H7 (cell line): ENCODE measurements around the gene SH3BP1. TPM values are rescaled to one million over a fixed set of nuclear protein-coding genes. Genes with fewer than 3 reads are reported as not detected.

Experiments
- DNase-seq: peaks from one replicate; pipeline ENCODE4 v3.0.0; 2012
- H3K27me3 ChIP-seq: 2 replicates; pipeline ENCODE4 v1.6.0; 2011; ENCODE audit warnings: mild to moderate bottlenecking, low read length; ENCODE audit not compliant: control insufficient read depth, insufficient read depth
- H3K36me3 ChIP-seq: replicated peaks from 2 replicates; pipeline ENCODE4 v1.5.1; 2011; ENCODE audit warnings: low read length; ENCODE audit not compliant: control insufficient read depth, insufficient read depth
- H3K4me3 ChIP-seq: 2 replicates; pipeline ENCODE4 v1.5.1; 2011; ENCODE audit warnings: low read depth, mild to moderate bottlenecking, control low read depth, low read length, moderate library complexity; ENCODE audit not compliant: insufficient read depth
- total RNA-seq: library from RNA; depleted of rRNA; stranded (reverse); fragments of >200 nt; shearing (Covaris generic); gene quantifications from 2 replicates; pipeline ENCODE4 v1.2.3, GENCODE V29; 2014

Gene SH3BP1
- total RNA-seq, 1 experiment from 2014 or later, result 35.2 TPM

- DNase-seq, result no peak
- Histone ChIP-seq H3K27me3 (no peaks in the 10 kb centered on the region), H3K36me3 (peaks cover 4% of the 10 kb centered on the region), H3K4me3 (no peak overlapping the region)
Measured at GRCh38 chr22:37669586-37669985, 30.1 kb downstream of the SH3BP1 start.

- no peak overlapping the region for H3K4me3 ChIP-seq
- no peaks in the 10 kb centered on the region for H3K27me3 ChIP-seq
- no peaks in the 10 kb centered on the region for H3K36me3 ChIP-seq
- no peak for DNase-seq
Measured at GRCh38 chr22:37672206-37672919, 32.9 kb downstream of the SH3BP1 start.

- no peaks in the 10 kb centered on the region for H3K36me3 ChIP-seq
- H3K27me3 ChIP-seq, result no peaks in the 10 kb centered on the region
- H3K4me3 ChIP-seq, result no peak overlapping the region
- DNase-seq, result no peak
Measured at GRCh38 chr22:37672920-37673455, 33.5 kb downstream of the SH3BP1 start.

- Histone ChIP-seq H3K36me3 (no peaks in the 10 kb centered on the region), H3K27me3 (no peaks in the 10 kb centered on the region)
Measured at GRCh38 chr22:37674248-37674647, 34.8 kb downstream of the SH3BP1 start.

GRCh38 chr22:37674951-37675929, 35.8 kb downstream of the SH3BP1 start, which contains the start of gene LGALS1:
TSS of gene LGALS1 (plus strand) at chr22:37675636. CDS start at chr22:37675703, 67 bp downstream.
- peak within 1 kb of the TSS; percentile 48 for H3K4me3 ChIP-seq
- H3K36me3 ChIP-seq, result no peaks in the 10 kb centered on the region
- DNase-seq, result peak; percentile 94
- no peaks in the 10 kb centered on the region for H3K27me3 ChIP-seq

More at GRCh38 chr22:37674248-37674647, 34.8 kb downstream of the SH3BP1 start:
- DNase-seq, result no peak
- H3K4me3 ChIP-seq, result no peak overlapping the region

GRCh38 chr22:37675930-37676735, 36.7 kb downstream of the SH3BP1 start:
- no peaks in the 10 kb centered on the region for H3K36me3 ChIP-seq
- peak overlapping the region; percentile 48 for H3K4me3 ChIP-seq
- peak; percentile 59 for DNase-seq
- no peaks in the 10 kb centered on the region for H3K27me3 ChIP-seq

GRCh38 chr22:37676736-37677492, 37.4 kb downstream of the SH3BP1 start:
- peak; percentile 95 for DNase-seq
- H3K27me3 ChIP-seq, result no peaks in the 10 kb centered on the region
- H3K36me3 ChIP-seq, result no peaks in the 10 kb centered on the region
- peak overlapping the region; percentile 48 for H3K4me3 ChIP-seq

GRCh38 chr22:37677493-37677974, 38.1 kb downstream of the SH3BP1 start:
- no peaks in the 10 kb centered on the region for H3K27me3 ChIP-seq
- peak overlapping the region; percentile 20 for H3K4me3 ChIP-seq
- no peak for DNase-seq
- H3K36me3 ChIP-seq, result no peaks in the 10 kb centered on the region

- peak; percentile 33 for DNase-seq
- Histone ChIP-seq H3K36me3 (no peaks in the 10 kb centered on the region), H3K4me3 (no peak overlapping the region)
Measured at GRCh38 chr22:37678372-37678771, 38.9 kb downstream of the SH3BP1 start.

GRCh38 chr22:37679670-37680069, 40.2 kb downstream of the SH3BP1 start:
- no peak overlapping the region for H3K4me3 ChIP-seq
- no peak for DNase-seq
- H3K27me3 ChIP-seq, result no peaks in the 10 kb centered on the region
- no peaks in the 10 kb centered on the region for H3K36me3 ChIP-seq

More at GRCh38 chr22:37678372-37678771, 38.9 kb downstream of the SH3BP1 start:
- H3K27me3 ChIP-seq, result no peaks in the 10 kb centered on the region

GRCh38 chr22:37680191-37680851, 40.9 kb downstream of the SH3BP1 start:
- DNase-seq, result no peak
- no peaks in the 10 kb centered on the region for H3K36me3 ChIP-seq

GRCh38 chr22:37681001-37681424, 41.5 kb downstream of the SH3BP1 start:
- Histone ChIP-seq H3K27me3 (no peaks in the 10 kb centered on the region), H3K36me3 (no peaks in the 10 kb centered on the region), H3K4me3 (no peak overlapping the region)
- DNase-seq, result no peak

More at GRCh38 chr22:37680191-37680851, 40.9 kb downstream of the SH3BP1 start:
- H3K27me3 ChIP-seq, result no peaks in the 10 kb centered on the region
- no peak overlapping the region for H3K4me3 ChIP-seq

GRCh38 chr22:37681556-37682049, 42.1 kb downstream of the SH3BP1 start:
- no peak overlapping the region for H3K4me3 ChIP-seq
- no peaks in the 10 kb centered on the region for H3K36me3 ChIP-seq
- H3K27me3 ChIP-seq, result no peaks in the 10 kb centered on the region
- DNase-seq, result peak; percentile 90
